Measurements from ENCODE around the gene STX5.
"Not testable (repeated sequence)": the region's sequence is repeated elsewhere in the genome, so short reads cannot be mapped to it uniquely, and the experiment has no call there.

Gene STX5

GRCh38 chr11:62782753-62783152 is 49.1 kb downstream of the STX5 start:
- no peak for DNase-seq (ENCODE audit: low spot score)

GRCh38 chr11:62778441-62778840 is 53.4 kb downstream of the STX5 start:
- no peak for DNase-seq (ENCODE audit: low spot score)

- no peak for DNase-seq (ENCODE audit: low spot score)
Observed at GRCh38 chr11:62777389-62777788, 54.5 kb downstream of the STX5 start.

- no peak for DNase-seq (ENCODE audit: low spot score)
Observed at GRCh38 chr11:62775646-62776045, 56.2 kb downstream of the STX5 start.

- DNase-seq (ENCODE audit: low spot score): no peak
Observed at GRCh38 chr11:62774407-62774806, 57.4 kb downstream of the STX5 start.

- DNase-seq (ENCODE audit: low spot score): peak; percentile 91
Observed at GRCh38 chr11:62771144-62772021, 60.5 kb downstream of the STX5 start, which contains the start of gene TAF6L. TSS of gene TAF6L (plus strand) at chr11:62771396. CDS start at chr11:62775784, 4,388 bp downstream.

GRCh38 chr11:62770778-62771143 is 61.1 kb downstream of the STX5 start:
- DNase-seq (ENCODE audit: low spot score): no peak

- not testable (repeated sequence) for DNase-seq (ENCODE audit: low spot score)
Observed at GRCh38 chr11:62760867-62761227, 71.0 kb downstream of the STX5 start.

GRCh38 chr11:62757846-62758788 is 73.7 kb downstream of the STX5 start:
- no peak for DNase-seq (ENCODE audit: low spot score)
